Ecto neural progenitor cell (in vitro differentiated cells): ENCODE data around the gene ORAI3.
A peak's percentile ranks its signal among the peaks of the same experiment; 100 is the strongest.

Experiments
- DNase-seq: peaks from one replicate; pipeline ENCODE4 v3.0.0-alpha.2; 2018; ENCODE audit warnings: low spot score

ORAI3 gene

DNA sequence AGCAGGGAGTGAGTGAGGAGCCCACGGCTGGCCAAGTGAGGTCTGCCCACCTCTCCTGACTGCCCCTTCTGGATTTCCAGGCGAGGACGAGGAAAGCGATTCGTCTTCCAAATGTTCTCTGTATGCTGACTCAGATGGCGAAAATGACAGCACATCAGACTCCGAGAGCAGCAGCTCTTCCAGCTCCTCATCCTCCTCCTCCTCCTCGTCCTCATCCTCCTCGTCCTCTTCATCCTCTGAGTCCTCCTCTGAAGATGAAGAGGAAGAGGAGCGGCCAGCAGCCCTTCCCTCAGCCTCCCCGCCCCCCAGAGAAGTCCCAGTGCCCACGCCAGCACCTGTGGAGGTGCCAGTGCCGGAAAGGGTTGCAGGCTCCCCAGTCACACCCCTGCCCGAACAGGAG is 22.4 kb downstream of the ORAI3 start:
- no peak for DNase-seq

DNA sequence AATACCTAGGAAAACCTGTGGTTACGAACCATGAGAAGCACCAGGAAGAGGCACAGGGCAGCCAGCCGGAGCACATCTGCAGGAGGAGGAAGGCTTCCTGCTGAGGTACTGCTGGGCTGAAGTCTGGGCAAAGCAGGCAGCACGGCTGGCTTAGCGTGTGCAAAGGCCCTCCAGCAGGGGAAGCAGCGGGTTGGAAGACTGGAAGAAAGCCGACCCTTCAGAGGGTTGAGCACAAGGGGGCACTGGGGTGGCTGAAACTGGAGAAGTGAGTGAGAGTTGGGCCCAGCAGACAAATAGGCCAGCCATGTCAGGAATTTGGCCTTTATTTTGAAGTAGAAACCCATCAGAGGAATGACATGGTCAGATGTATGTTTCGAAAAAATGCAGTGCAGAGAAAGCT is 24.0 kb downstream of the ORAI3 start:
- DNase-seq, result no peak

DNA sequence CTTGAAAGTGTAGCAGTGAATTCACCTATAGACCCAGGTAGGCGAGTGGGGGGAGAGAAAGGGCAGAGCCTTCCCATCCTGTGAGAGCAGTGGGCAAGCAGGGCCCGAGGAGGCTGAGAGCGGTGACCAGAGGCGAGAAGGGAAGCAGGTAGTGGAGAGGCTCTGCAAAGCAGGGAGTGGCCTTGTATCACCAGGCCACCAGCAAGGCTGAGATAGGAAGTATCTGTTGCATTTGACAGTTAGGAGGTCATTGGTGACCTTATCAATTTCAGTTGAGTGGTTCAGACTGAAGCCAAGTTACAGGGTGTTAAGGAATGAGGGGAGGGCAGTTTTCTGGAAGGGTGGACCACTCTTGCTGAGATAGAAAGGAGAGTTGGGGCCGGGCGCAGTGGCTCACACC is 25.5 kb downstream of the ORAI3 start:
- no peak for DNase-seq

DNA sequence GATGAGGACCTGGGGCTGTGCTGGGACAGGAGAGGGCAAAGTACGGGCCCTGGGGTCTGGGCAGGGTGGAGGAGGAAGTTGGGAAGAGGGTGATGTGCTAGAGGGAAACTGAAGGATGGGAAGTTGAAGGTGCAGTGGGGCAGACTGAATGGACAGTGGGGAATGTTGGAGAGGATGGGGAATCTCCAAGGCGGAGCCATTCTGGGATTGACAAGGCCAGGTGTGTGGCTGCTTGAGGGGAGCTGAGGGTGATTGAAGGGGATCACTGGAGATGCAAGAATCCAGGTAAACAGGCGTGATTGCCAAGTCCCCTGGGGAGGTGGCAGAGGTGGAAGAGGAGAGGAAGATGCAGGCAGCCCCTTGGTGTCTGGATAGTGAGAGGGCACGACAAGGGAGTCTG is 27.6 kb downstream of the ORAI3 start:
- no peak for DNase-seq

- no peak for DNase-seq
Observed at GRCh38 chr16:30977502-30977901, 28.6 kb downstream of the ORAI3 start.

- DNase-seq, result no peak
Observed at GRCh38 chr16:30979170-30980022, 30.5 kb downstream of the ORAI3 start.

DNA sequence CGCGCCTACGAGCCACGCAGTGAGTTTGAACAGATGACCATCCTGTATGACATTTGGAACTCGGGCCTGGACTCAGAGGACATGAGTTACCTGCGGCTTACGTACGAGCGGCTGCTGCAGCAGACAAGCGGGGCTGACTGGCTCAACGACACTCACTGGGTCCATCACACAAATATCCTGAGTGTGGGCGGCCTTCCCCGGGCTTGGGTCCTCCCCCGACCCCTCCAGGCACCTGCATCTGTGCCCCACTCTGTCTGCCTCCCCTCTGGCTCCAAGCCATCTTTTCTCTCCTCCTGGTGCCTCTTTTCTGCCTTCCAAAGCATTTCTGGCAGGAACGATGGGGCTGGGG is 31.1 kb downstream of the ORAI3 start:
- DNase-seq, result no peak

GRCh38 chr16:30980434-30980833 is 31.6 kb downstream of the ORAI3 start:
- DNase-seq, result no peak

DNA sequence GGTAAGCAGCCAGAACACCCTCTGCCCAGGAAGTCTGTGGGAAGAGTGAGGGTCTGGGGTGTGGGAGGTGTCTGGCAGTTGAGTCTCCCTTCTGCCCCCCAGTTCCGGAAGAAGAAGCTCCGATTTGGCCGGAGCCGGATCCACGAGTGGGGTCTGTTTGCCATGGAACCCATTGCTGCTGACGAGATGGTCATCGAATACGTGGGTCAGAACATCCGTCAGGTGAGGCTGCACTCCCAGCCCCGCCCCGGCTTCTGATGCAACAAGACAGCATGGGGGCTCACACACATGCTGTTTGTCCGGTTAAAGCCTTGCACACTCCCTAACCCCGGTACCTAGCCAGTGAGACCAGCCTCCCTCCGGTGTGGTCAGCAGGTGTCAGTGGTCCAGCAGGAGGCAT is 32.1 kb downstream of the ORAI3 start:
- DNase-seq, result no peak

DNA sequence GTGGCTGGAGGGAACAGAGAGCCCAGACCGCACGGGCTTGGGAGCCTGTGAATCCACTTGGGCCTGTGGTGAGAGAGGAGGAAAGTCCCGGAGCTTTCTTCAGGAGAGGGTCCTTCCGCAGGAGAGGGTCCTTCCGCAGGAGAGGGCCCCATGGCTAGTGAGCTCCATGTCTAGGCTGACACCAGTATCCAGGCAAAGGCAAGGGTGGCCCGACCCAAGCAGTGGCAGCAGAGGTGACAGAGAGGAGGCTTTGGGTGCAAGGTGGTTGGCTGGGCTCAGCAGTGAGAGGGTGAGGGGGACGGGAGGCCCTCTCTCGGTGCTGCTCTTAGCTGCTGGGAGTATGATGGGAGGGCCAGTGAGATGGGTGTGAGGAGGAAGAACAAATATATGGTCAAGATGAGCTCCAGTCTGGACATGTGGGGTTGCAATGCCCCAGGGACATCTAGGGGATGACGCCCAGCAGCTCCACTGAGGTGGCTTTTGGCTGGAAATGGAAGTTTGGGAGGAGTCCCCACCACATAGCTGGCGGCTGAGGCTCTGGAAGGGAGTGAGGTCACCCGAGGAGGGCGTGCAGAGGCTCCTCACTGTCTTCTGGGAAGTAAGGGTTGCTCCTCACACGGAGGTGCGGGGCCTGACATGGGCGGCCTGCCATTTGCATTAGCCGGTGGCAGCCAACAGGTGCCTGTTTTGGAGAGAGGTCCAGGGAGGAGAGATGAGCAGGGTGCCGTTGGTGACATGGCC is 33.9 kb downstream of the ORAI3 start:
- DNase-seq, result no peak

- no peak for DNase-seq
Observed at GRCh38 chr16:30983289-30983889, 34.5 kb downstream of the ORAI3 start.

GRCh38 chr16:30983898-30984610 is 35.2 kb downstream of the ORAI3 start:
- no peak for DNase-seq

DNA sequence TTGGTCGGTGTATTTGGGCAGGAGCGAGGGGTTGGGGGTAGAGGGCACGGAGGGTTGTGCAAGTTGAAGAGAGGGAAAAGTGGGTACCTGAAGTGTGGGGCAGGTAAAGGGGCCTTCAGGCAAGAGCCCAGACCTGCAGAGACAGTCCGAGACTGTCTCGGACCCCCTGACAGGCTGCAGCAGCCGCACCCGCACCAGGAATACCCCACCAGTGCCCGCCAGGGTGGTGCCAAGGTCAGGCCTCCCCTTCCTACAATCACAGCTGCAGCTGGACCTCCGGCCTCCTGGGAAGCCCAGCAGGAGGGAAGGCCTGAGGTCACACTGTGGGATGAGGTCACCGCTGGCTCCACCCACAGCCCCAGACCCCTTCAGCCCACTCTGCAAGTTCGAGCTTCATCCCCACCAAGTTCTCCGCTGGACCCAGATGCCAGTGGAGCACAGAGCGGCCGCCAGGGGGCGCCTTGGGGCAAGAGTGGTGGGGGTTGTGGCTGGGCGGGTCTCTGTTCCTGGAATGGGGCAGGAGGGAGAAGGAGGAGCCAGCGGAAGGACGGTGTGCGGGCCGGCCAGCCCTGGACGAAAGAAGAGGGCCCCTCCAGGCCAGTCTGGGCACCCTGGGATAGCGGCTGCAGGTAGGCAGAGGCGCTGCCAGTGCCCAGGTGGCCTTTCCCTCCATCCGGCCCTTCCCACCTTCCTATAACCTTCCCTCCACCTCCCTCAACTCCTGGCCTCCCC is 36.0 kb downstream of the ORAI3 start, which contains the start of gene HSD3B7:
TSS of gene HSD3B7 (plus strand) at position 539 of the 732 bp plus-strand sequence. CDS start 452 bp downstream, outside the sequence.
- peak; percentile 96 for DNase-seq

- no peak for DNase-seq
Observed at GRCh38 chr16:30985401-30986128, 36.7 kb downstream of the ORAI3 start.

GRCh38 chr16:30986129-30986991 is 37.5 kb downstream of the ORAI3 start:
- DNase-seq, result no peak

DNA sequence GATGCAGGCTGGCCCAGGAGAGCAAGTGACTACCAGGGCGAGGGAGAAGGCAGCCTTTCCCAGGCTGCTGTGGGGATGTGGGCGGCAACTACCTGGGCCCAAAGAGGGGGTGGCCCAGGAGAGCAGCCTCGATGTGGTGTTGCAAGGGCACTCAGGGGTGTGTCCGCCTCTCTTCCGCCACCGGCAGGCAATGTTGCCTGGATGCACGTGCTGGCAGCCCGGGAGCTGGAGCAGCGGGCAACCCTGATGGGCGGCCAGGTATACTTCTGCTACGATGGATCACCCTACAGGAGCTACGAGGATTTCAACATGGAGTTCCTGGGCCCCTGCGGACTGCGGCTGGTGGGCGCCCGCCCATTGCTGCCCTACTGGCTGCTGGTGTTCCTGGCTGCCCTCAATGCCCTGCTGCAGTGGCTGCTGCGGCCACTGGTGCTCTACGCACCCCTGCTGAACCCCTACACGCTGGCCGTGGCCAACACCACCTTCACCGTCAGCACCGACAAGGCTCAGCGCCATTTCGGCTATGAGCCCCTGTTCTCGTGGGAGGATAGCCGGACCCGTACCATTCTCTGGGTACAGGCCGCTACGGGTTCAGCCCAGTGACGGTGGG is 38.8 kb downstream of the ORAI3 start:
- no peak for DNase-seq

GRCh38 chr16:30989469-30990047 is 40.7 kb downstream of the ORAI3 start:
- DNase-seq, result no peak

DNA sequence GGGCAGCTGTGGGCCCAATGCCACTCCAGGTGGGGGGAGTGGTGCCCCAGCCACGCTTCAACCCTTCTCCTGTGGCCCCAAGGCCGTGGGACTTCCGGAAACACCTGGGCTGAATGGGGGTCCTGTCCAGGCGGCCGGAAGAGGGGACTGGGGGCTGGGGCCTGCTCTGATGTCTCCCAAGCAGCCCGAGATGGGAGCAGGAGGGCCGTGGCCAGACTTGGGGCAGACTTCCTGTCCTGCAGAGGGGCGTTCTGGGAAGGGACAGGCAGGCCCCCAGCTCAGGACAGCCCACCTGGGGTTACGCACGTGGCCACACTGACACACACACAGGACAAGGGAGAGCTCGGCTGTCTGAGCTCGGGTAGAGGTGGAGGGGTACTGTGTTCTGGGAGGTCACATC is 41.2 kb downstream of the ORAI3 start:
- no peak for DNase-seq

GRCh38 chr16:30991052-30991451 is 42.2 kb downstream of the ORAI3 start:
- DNase-seq, result no peak
